Pancreas (tissue), 10 donors: Measurements from ENCODE around the gene FASTKD2. TPM values are rescaled to one million over a fixed set of nuclear protein-coding genes. Genes with fewer than 3 reads are reported as not detected.

Source experiments
- ATAC-seq, 4 donors: fragments of 200-7000 bp; cut with Tn5 transposase; one replicate each; pipeline versions ENCODE4 v1.8.0 to v1.9.1; 2020; ENCODE audit warnings: mild to moderate bottlenecking in 4 of 4, moderate library complexity in 4 of 4
- DNase-seq, 6 donors: peaks; one replicate each; pipeline ENCODE4 v3.0.0-alpha.2; 2020
- FAIRE-seq: peaks from 2 replicates; lab custom pipeline; 2012; peaks lifted over from hg19 to GRCh38; lab: Jason Lieb, UNC
- H3K27ac ChIP-seq, 4 donors: fragments of 200-600 bp; sonication (generic); 1 replicate in 3 of 4; 2 replicates in 1 of 4; pipeline versions ENCODE4 v1.5.0 to v1.8.0; 2020
- H3K27me3 ChIP-seq, 4 donors: fragments of 200-600 bp; one replicate each; pipeline ENCODE4 v1.8.0; 2021
- H3K36me3 ChIP-seq, 3 donors: fragments of 200-600 bp; sonication (generic) in 1 of 3; one replicate each; pipeline versions ENCODE4 v1.5.0 to v1.8.0; 2020 to 2021
- H3K4me1 ChIP-seq, 3 donors: fragments of 200-600 bp; one replicate each; pipeline ENCODE4 v1.8.0; 2021
- H3K4me3 ChIP-seq, 4 donors: fragments of 200-600 bp; sonication (generic) in 2 of 4; one replicate each; pipeline versions ENCODE4 v1.5.0 to v1.8.0; 2020 to 2021
- H3K9me3 ChIP-seq, 4 donors: fragments of 200-600 bp; one replicate each; pipeline ENCODE4 v1.8.0; 2021
- WGBS, 2 donors: extraction: QIAGEN DNeasy Blood & Tissue Kit; methylation state at CpG; one replicate each; pipeline ENCODE4 v1.1.7; 2013; 5-methylcytosine and 5-hydroxymethylcytosine counted together
- intact Hi-C, 3 donors: fragments of 100-400 bp; cut with DNase I; formaldehyde crosslinking; loops; one replicate each; pipeline versions ENCODE4 v1.11.1 to v1.14.2; 2022
- polyA plus RNA-seq, 2 donors: library from polyadenylated mRNA; stranded (reverse); fragments of 200-250 nt; gene quantifications; one replicate each; pipeline ENCODE4 v1.2.3, GENCODE V29; 2013
- total RNA-seq, 6 donors: library from RNA; stranded (reverse); fragmentation: NEBNext Ultra II Directional in 4 of 6; extraction: Animal tissue kit (Norgen Biotek cat#: 25700) in 4 of 6; gene quantifications; one replicate each; pipeline versions ENCODE4 v1.2.1 to v1.2.4, GENCODE V29; 2021 to 2023
- TF ChIP-seq, protein P1 (sequence below), 4 donors: fragments of 200-600 bp; sonication (generic) in 3 of 4; IDR thresholded peaks; one replicate each; pipeline versions ENCODE4 v1.5.0 to v1.8.0; 2021; ENCODE audit warnings: antibody characterized with exemption in 4 of 4
- donor health status: healthy with polysubstance abuse.
- donor health status: DM: no; HTN: no; CAD: no; lungs with moderate emphysema.
- donor health status: DM: no; HTN: no; CAD: no.
- donor health status: control.
- donor health status: control.
- donor health status: Bipolar disorder and iron deficiency.
- donor health status: DM: yes; HTN: yes; CAD: no.
- donor health status: DM: no; HTN: no; CAD: no.
- donor health status: DM: no; HTN: no; CAD: no.
- donor health status: DM: yes; HTN: yes; CAD: no.

The FASTKD2 gene
- total and polyA plus RNA-seq, 8 donors, result 3.6 to 11.9 (median 10.2) TPM

- Histone ChIP-seq H3K36me3 (peaks cover 3 to 52% (median 5%) of the 10 kb centered on the region in 3 donors), H3K4me1 (no peaks in the 10 kb centered on the region), H3K27ac (no peak overlapping the region), H3K27me3 (no peaks in the 10 kb centered on the region), H3K9me3 (no peaks in the 10 kb centered on the region), H3K4me3 (no peak overlapping the region)
- TF ChIP-seq, protein P1, sequence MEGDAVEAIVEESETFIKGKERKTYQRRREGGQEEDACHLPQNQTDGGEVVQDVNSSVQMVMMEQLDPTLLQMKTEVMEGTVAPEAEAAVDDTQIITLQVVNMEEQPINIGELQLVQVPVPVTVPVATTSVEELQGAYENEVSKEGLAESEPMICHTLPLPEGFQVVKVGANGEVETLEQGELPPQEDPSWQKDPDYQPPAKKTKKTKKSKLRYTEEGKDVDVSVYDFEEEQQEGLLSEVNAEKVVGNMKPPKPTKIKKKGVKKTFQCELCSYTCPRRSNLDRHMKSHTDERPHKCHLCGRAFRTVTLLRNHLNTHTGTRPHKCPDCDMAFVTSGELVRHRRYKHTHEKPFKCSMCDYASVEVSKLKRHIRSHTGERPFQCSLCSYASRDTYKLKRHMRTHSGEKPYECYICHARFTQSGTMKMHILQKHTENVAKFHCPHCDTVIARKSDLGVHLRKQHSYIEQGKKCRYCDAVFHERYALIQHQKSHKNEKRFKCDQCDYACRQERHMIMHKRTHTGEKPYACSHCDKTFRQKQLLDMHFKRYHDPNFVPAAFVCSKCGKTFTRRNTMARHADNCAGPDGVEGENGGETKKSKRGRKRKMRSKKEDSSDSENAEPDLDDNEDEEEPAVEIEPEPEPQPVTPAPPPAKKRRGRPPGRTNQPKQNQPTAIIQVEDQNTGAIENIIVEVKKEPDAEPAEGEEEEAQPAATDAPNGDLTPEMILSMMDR (IDR thresholded peaks at IDR 0.05), result no peak
- no peak for ATAC-seq
- intact Hi-C loops, result loop anchor here in 1 of 3 donors (10.0 kb wide), 1 partner anchor 680 kb away; no protein-coding TSS in a partner anchor
- no peak for FAIRE-seq
- no peak for DNase-seq
- 78 to 82% methylated on average over 7 of the region's 7 CpGs for WGBS, 2 donors
These were observed 19.4 kb downstream of the FASTKD2 start for GRCh38 chr2:206784559-206785353.

- FAIRE-seq, result no peak
- ATAC-seq, result no peak
- H3K27ac ChIP-seq, result no peak overlapping the region
- no peak overlapping the region for H3K4me3 ChIP-seq
- DNase-seq, result no peak
- H3K27me3 ChIP-seq, result no peaks in the 10 kb centered on the region
- no peaks in the 10 kb centered on the region for H3K9me3 ChIP-seq
- intact Hi-C loops, result no loop called here
- H3K36me3 ChIP-seq, result peaks cover 0 to 46% (median 10%) of the 10 kb centered on the region in 3 donors
- no peaks in the 10 kb centered on the region for H3K4me1 ChIP-seq
- TF ChIP-seq, protein P1 (IDR thresholded peaks at IDR 0.05), result no peak
- WGBS, 2 donors, result 80 to 82% methylated on average over 3 of the region's 3 CpGs
These were observed 25.0 kb downstream of the FASTKD2 start for GRCh38 chr2:206790311-206790935.

- no peaks in the 10 kb centered on the region for H3K27me3 ChIP-seq
- DNase-seq, result no peak
- no peak for FAIRE-seq
- H3K4me1 ChIP-seq, result no peaks in the 10 kb centered on the region
- 88 to 98% methylated on average over 5 of the region's 5 CpGs for WGBS, 2 donors
- no peaks in the 10 kb centered on the region for H3K9me3 ChIP-seq
- intact Hi-C loops, result no loop called here
- H3K27ac ChIP-seq, result no peak overlapping the region
- TF ChIP-seq, protein P1 (IDR thresholded peaks at IDR 0.05), result no peak
- no peak overlapping the region for H3K4me3 ChIP-seq
- H3K36me3 ChIP-seq, result peaks cover 0 to 33% (median 10%) of the 10 kb centered on the region in 3 donors
- no peak for ATAC-seq
These were observed 27.2 kb downstream of the FASTKD2 start for GRCh38 chr2:206792645-206793044.

GRCh38 chr2:206797376-206797775 lies 32.0 kb downstream of the FASTKD2 start:
- intact Hi-C loops, result no loop called here
- TF ChIP-seq, protein P1 (IDR thresholded peaks at IDR 0.05), result no peak
- H3K27ac ChIP-seq, result no peak overlapping the region
- ATAC-seq (no peak), DNase-seq (no peak), FAIRE-seq (no peak)
- no peaks in the 10 kb centered on the region for H3K36me3 ChIP-seq
- WGBS, 2 donors, result 79 to 81% methylated on average over 4 of the region's 4 CpGs
- H3K4me1 ChIP-seq, result no peaks in the 10 kb centered on the region
- no peak overlapping the region for H3K4me3 ChIP-seq
- no peaks in the 10 kb centered on the region for H3K27me3 ChIP-seq
- no peaks in the 10 kb centered on the region for H3K9me3 ChIP-seq
